Measurements from ENCODE around the gene CCDC92.

CCDC92 gene

GRCh38 chr12:123973552-123974341, 1.1 kb upstream of the CCDC92 start:
- TF ChIP-seq CTCF (conservative IDR thresholded peaks at IDR 0.05; ENCODE audit: low read length): no peak
- DNase-seq (ENCODE audit: low read depth): peak; percentile 6
- H3K4me3 ChIP-seq (ENCODE audit: low read length): peak overlapping the region; percentile 68

- peak overlapping the region; percentile 79 for H3K4me3 ChIP-seq (ENCODE audit: low read length)
- TF ChIP-seq CTCF (conservative IDR thresholded peaks at IDR 0.05; ENCODE audit: low read length): no peak
- no peak for DNase-seq (ENCODE audit: low read depth)
Observed at GRCh38 chr12:123971770-123972456, 718 bp downstream of the CCDC92 start.

- peak overlapping the region; percentile 79 for H3K4me3 ChIP-seq (ENCODE audit: low read length)
- TF ChIP-seq CTCF (conservative IDR thresholded peaks at IDR 0.05; ENCODE audit: low read length): no peak
- peak; percentile 38 for DNase-seq (ENCODE audit: low read depth)
Observed at GRCh38 chr12:123971449-123971769, 1.2 kb downstream of the CCDC92 start.

GRCh38 chr12:123967121-123967586, 5.5 kb downstream of the CCDC92 start:
- TF ChIP-seq CTCF (conservative IDR thresholded peaks at IDR 0.05; ENCODE audit: low read length): no peak
- DNase-seq (ENCODE audit: low read depth): no peak
- H3K4me3 ChIP-seq (ENCODE audit: low read length): no peak overlapping the region

GRCh38 chr12:123966596-123966995, 6.0 kb downstream of the CCDC92 start:
- H3K4me3 ChIP-seq (ENCODE audit: low read length): no peak overlapping the region
- peak; percentile 77 for DNase-seq (ENCODE audit: low read depth)
- TF ChIP-seq CTCF (conservative IDR thresholded peaks at IDR 0.05; ENCODE audit: low read length): no peak

- H3K4me3 ChIP-seq (ENCODE audit: low read length): no peak overlapping the region
- DNase-seq (ENCODE audit: low read depth): no peak
- TF ChIP-seq CTCF (conservative IDR thresholded peaks at IDR 0.05; ENCODE audit: low read length): no peak
Observed at GRCh38 chr12:123965382-123965781, 7.2 kb downstream of the CCDC92 start.

- no peak for TF ChIP-seq CTCF (conservative IDR thresholded peaks at IDR 0.05; ENCODE audit: low read length)
- DNase-seq (ENCODE audit: low read depth): no peak
- H3K4me3 ChIP-seq (ENCODE audit: low read length): no peak overlapping the region
Observed at GRCh38 chr12:123963821-123964220, 8.8 kb downstream of the CCDC92 start.
